Measurements from ENCODE around the gene LEPROT.

GRCh38 chr1:65388908-65389695 lies 31.4 kb upstream of the LEPROT start:
- TF ChIP-seq, protein P1, sequence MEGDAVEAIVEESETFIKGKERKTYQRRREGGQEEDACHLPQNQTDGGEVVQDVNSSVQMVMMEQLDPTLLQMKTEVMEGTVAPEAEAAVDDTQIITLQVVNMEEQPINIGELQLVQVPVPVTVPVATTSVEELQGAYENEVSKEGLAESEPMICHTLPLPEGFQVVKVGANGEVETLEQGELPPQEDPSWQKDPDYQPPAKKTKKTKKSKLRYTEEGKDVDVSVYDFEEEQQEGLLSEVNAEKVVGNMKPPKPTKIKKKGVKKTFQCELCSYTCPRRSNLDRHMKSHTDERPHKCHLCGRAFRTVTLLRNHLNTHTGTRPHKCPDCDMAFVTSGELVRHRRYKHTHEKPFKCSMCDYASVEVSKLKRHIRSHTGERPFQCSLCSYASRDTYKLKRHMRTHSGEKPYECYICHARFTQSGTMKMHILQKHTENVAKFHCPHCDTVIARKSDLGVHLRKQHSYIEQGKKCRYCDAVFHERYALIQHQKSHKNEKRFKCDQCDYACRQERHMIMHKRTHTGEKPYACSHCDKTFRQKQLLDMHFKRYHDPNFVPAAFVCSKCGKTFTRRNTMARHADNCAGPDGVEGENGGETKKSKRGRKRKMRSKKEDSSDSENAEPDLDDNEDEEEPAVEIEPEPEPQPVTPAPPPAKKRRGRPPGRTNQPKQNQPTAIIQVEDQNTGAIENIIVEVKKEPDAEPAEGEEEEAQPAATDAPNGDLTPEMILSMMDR (IDR thresholded peaks at IDR 0.05), result no peak
- TF ChIP-seq POLR2A (IDR thresholded peaks at IDR 0.05), result no peak

Measured in right lobe of liver (tissue), 4 donors.